Ramos (cell line): Measurements from ENCODE around the gene SPTBN5.

Source experiments
- in situ Hi-C: fragments of 300-500 bp; cut with MboI; formaldehyde crosslinking; loops from one replicate; pipeline ENCODE4 v1.14.3; 2022; ENCODE audit warnings: low sequenced_read_pairs; ENCODE audit not compliant: unreplicated experiment

SPTBN5 gene

DNA sequence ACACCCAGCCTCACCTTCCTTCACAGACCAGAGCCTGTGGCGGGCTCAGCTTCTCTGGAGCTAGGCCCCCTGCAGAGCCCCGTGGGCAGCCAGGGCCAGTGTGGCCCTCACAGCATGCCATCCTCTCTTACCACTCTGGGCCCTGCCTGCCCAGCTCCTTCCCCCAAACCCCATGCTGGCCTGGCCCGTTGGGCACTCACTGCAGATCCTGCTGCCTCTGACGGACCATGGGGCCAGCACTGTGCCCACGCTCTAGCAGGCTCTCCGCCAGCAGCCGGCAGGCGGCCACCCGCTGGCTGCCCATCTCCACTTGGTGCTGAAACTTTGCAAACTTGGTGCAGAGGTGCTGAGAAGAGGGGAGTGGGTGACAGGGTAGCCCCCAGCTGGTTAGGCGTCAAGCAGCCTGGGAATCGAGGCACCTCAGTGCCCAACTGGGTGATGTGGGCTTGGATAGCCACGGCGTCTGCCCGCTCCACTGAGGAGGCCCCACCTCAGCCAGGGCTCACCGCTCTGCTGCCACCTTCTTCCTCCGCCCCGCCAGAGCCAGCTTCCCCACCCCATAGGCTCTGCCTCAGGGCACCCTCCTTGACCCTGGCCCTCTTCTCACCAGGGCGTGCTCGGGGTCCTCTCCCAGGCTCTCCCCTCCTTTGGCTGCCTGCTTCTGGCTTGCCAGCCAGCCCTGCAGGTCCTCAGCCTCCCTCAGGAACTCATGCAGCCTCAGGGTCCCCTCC, 22.5 kb downstream of the SPTBN5 start:
- in situ Hi-C loops, result no loop called here

DNA sequence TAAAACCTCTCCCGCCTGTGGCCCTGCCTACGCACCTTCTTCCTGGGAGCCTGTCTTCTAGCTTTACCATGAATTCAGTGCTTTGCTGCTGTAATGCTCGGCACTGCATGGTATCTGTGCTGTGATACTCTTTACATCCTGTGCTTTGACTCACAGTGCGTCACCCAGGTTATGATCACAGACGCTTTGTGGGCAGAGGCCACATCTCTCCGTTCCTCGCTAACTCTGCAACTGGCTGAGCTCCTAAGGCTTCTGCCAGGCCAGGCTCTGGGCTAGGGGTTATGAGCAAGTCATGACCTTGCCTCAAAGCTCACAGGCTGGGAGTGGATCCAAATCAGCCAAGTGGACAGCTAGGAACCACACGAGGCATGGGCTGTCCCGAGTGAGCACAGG, 23.2 kb downstream of the SPTBN5 start:
- in situ Hi-C loops, result no loop called here

- in situ Hi-C loops, result no loop called here
These were observed 23.8 kb downstream of the SPTBN5 start for GRCh38 chr15:41869770-41870688.

GRCh38 chr15:41868321-41868720, 25.5 kb downstream of the SPTBN5 start:
- in situ Hi-C loops, result no loop called here

- in situ Hi-C loops, result no loop called here
These were observed 26.8 kb downstream of the SPTBN5 start for GRCh38 chr15:41866872-41867579.

DNA sequence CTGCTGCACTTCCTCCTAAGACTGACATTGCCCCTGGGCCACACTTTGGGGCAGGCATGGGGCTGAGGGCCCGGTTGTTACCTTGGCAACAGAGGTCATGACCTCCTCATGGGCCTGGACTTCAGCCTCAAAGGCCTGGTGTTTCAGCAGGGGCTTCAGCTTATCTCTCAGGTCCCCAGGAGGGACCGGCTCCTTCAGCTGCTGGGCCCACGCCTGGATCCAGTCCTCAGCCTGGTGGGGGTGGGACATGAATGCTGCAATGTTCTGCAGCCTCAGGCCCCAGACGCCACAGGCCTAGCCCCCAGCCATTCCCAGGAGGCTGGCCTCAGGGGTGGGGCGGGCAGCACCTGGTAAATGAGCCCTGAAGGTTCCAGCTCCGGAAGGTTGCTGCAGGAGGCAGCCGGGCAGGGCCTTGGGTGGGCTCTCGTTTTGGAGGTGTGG, 27.6 kb downstream of the SPTBN5 start:
- in situ Hi-C loops, result no loop called here

DNA sequence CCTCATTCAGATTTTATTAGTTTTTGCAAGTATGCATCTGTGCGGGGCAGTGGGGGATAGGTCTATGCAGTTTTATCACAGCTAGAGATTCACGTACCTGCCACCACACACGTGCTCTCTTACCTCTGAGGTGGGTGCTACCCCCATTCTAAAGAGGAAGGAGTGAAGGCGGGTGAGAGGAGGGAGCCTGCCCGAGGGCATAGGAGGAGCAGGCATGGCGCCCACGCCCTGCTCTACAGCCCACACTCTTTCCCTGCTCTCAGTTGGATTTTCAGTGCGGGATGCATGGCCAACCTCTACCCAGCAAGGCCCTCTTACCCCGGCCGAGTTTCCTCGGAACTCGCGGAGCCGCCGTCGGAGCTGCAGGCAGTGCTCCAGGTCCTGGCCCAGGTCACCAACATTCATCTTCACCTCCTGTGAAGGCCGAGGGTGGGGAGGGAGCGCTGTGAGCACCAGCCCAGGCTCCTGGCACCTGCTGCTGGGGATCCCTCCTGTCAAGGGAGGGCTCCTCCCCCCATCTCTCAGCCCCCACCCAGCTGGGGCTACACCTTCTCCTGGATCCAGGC, 28.3 kb downstream of the SPTBN5 start:
- in situ Hi-C loops, result no loop called here

DNA sequence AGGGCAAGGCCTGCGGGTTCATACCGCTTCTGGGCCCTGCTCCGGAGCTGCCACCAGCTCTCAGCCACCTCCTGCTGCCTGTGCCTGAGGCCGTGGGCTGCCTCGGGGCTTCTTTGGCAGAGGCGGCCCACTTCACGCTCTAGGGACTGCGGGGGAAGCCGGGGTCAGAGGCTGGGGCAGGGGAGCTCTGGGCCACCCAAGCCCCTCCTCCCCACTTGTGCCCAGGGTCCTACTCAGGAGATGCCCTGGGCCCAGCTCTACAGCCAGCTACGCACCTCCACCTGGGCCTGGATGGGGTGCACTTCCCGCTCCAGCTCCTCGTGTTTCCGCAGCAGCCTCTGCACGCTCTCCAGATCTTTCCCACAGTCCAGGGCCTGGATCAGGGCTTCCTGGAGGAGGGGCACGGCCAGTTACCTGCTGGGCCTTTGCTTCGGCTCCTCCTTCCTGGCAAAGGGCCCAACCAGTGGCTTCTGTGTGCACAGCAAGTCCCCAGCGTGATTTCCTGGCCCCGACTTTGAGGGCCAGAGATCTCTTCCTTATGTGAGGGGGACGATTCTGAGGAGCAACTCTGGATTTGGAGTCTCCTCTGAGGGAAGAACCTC, 31.2 kb downstream of the SPTBN5 start:
- in situ Hi-C loops, result no loop called here

GRCh38 chr15:41861736-41862356, 32.0 kb downstream of the SPTBN5 start:
- in situ Hi-C loops, result no loop called here

GRCh38 chr15:41860049-41860828, 33.6 kb downstream of the SPTBN5 start:
- in situ Hi-C loops, result no loop called here

- in situ Hi-C loops, result no loop called here
These were observed 35.1 kb downstream of the SPTBN5 start for GRCh38 chr15:41858756-41859155.

DNA sequence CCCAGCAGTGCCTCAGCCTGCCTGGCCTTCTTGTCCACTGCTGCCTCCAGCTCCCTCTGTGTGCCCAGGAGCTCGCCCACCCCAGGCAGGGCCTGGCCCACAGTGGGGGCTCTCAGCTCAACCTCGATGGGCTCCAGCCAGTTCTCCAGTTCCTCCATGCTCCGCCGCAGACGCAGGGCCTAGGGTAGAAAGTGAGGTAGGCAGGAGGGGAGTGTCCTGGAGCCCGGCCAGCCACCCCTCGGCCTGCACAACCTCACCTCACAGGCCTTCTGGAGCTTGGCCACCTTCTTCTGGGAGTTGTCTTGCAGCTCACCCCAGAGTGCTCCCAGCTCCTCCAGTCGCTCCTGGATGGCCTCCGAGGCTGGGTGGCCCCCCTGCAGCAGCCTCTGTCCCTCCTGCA, 36.5 kb downstream of the SPTBN5 start:
- in situ Hi-C loops, result no loop called here

GRCh38 chr15:41856716-41857115, 37.1 kb downstream of the SPTBN5 start:
- in situ Hi-C loops, result no loop called here

DNA sequence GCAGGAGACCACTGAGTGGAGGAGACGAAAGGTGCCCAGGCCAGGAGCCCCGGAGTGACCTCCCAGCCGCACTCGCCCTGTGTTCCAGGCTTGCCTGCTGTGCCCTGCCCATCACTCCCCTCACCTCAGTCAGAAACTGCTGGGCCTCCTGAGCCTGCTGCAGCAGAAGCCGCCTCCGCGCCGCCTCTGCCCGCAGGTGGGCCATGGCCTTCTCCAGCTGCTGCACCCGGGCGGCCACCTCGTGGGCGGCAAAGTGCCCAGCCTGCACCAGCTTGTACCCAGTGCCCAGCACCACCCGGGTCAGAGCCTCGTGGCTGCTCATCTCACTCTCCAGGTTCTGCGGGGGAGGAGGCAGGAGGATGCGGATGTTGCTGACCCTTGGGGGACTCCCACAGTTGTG, 37.6 kb downstream of the SPTBN5 start:
- in situ Hi-C loops, result no loop called here

- in situ Hi-C loops, result no loop called here
These were observed 38.4 kb downstream of the SPTBN5 start for GRCh38 chr15:41855261-41855961.

DNA sequence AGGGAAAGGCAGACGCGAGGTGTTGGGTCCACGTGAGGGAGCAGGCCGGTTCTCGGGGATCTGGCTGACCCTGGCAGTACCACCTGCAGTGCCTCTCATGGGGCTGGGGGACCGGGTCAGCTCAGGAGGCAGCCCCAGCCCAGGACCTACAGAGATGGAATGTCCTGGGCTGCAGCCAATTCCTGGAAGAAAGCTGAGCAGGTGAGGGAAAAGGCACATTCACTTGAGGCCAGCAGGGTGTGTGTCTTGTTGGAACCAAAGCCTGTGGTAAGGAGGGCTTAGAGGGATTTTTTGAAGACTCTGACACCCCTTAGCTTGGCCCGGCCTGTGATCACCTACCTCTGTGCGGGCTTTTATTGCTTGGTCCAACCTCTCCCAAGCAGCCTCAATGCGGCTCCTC, 39.4 kb downstream of the SPTBN5 start:
- in situ Hi-C loops, result no loop called here

GRCh38 chr15:41853831-41854230, 40.0 kb downstream of the SPTBN5 start:
- in situ Hi-C loops, result no loop called here
